Right lobe of liver (tissue), 4 donors: ENCODE measurements around the gene RDM1.

Experiments
- POLR2A ChIP-seq: fragments of 450-650 bp; IDR thresholded peaks from one replicate; pipeline ENCODE4 v1.6.1; 2017; ENCODE audit warnings: antibody characterized with exemption, mild to moderate bottlenecking
- TF ChIP-seq, protein P1 (sequence below), 4 donors: fragments of 200-600 bp in 3 of 4; fragments of 450-650 bp in 1 of 4; IDR thresholded peaks; one replicate each; pipeline versions ENCODE4 v1.5.1 to v1.8.0; 2016 to 2022; ENCODE audit warnings: antibody characterized with exemption in 4 of 4, mild to moderate bottlenecking in 2 of 4
- donor health status: DM: no; HTN: no; CAD: no.
- donor health status: DM: no; HTN: no; CAD: no.
- donor health status: DM: no; HTN: yes; CAD: no.

DNA sequence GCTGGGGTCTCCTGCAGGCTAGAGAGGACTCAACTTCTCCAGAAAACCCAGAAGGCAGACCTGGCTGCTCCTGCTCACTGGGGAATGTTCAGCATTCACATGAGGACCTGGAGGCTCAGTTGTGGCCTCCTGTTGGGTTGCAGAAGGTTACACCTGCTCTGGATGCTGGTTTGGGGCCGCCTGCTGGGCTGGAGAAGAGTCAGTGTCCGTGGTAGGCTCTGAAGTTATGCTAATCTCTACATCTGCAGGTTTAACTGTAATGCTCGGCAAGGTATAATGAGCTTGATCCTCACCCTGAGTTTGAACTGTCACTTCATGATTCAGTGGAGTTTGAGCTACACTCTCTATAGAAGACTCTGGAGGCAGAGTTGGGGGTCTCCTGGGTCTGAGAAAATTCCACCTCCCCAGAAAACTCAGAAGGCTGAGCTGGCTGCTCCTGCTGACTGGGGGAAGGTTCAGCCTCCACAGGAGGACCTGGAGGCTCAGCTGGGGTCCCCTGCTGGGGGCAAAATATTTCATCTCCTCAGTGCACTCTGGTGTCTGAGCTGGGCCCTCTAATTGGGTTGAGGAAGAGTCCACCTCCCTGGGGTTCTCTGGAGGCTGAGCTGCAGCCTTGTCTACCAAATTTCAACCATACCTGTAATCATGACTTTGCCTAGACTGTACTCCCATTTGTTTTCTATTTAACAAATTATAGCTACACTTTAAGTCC, 23.5 kb downstream of the RDM1 start:
- TF ChIP-seq, protein P1, sequence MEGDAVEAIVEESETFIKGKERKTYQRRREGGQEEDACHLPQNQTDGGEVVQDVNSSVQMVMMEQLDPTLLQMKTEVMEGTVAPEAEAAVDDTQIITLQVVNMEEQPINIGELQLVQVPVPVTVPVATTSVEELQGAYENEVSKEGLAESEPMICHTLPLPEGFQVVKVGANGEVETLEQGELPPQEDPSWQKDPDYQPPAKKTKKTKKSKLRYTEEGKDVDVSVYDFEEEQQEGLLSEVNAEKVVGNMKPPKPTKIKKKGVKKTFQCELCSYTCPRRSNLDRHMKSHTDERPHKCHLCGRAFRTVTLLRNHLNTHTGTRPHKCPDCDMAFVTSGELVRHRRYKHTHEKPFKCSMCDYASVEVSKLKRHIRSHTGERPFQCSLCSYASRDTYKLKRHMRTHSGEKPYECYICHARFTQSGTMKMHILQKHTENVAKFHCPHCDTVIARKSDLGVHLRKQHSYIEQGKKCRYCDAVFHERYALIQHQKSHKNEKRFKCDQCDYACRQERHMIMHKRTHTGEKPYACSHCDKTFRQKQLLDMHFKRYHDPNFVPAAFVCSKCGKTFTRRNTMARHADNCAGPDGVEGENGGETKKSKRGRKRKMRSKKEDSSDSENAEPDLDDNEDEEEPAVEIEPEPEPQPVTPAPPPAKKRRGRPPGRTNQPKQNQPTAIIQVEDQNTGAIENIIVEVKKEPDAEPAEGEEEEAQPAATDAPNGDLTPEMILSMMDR (IDR thresholded peaks at IDR 0.05) = no peak
- TF ChIP-seq POLR2A = no peak
